HG03066 (cell line): Measurements from ENCODE around the gene PDGFRB.

Experiments
- ATAC-seq: cut with Tn5 transposase; IDR thresholded peaks from one replicate; pipeline ENCODE4 v1.9.1; 2021; ENCODE audit warnings: low read depth; ENCODE audit not compliant: unreplicated experiment

The PDGFRB gene

GRCh38 chr5:150147670-150148069 is 8.0 kb downstream of the PDGFRB start:
- ATAC-seq, result no peak

GRCh38 chr5:150146862-150147601 is 8.6 kb downstream of the PDGFRB start:
- ATAC-seq, result no peak

GRCh38 chr5:150146235-150146634 is 9.4 kb downstream of the PDGFRB start:
- no peak for ATAC-seq

- no peak for ATAC-seq
Measured at GRCh38 chr5:150144879-150145278, 10.8 kb downstream of the PDGFRB start.

- ATAC-seq, result no peak
Measured at GRCh38 chr5:150144246-150144801, 11.3 kb downstream of the PDGFRB start.

- ATAC-seq, result no peak
Measured at GRCh38 chr5:150143350-150144245, 12.0 kb downstream of the PDGFRB start.

- ATAC-seq, result no peak
Measured at GRCh38 chr5:150142959-150143349, 12.7 kb downstream of the PDGFRB start.

GRCh38 chr5:150142185-150142958 is 13.3 kb downstream of the PDGFRB start:
- no peak for ATAC-seq

GRCh38 chr5:150141544-150142184 is 14.0 kb downstream of the PDGFRB start:
- ATAC-seq, result no peak

GRCh38 chr5:150140830-150141229 is 14.8 kb downstream of the PDGFRB start:
- no peak for ATAC-seq

GRCh38 chr5:150139334-150139733 is 16.3 kb downstream of the PDGFRB start:
- ATAC-seq, result no peak

GRCh38 chr5:150138551-150139265 is 16.9 kb downstream of the PDGFRB start:
- no peak for ATAC-seq

- ATAC-seq, result no peak
Measured at GRCh38 chr5:150137997-150138396, 17.6 kb downstream of the PDGFRB start.

- ATAC-seq, result no peak
Measured at GRCh38 chr5:150137168-150137957, 18.3 kb downstream of the PDGFRB start.

GRCh38 chr5:150136305-150137167 is 19.1 kb downstream of the PDGFRB start:
- no peak for ATAC-seq

- ATAC-seq, result no peak
Measured at GRCh38 chr5:150135557-150136304, 19.9 kb downstream of the PDGFRB start.

- ATAC-seq, result no peak
Measured at GRCh38 chr5:150134198-150134588, 21.5 kb downstream of the PDGFRB start.
